HL-60 (cell line): ENCODE data around the gene CLECL1.

ENCODE experiments used
- DNase-seq, 2 experiments: peaks; one replicate each; pipeline ENCODE4 v3.0.0-alpha.2; 2010 to 2020; ENCODE audit warnings: low read depth in 1 of 2, low spot score in 1 of 2
- H3K27ac ChIP-seq: fragments of 250-450 bp; sonication (Bioruptor Pico); replicated peaks from 2 replicates; pipeline ENCODE4 v1.5.1; 2020; ENCODE audit warnings: mild to moderate bottlenecking, moderate library complexity
- H3K27me3 ChIP-seq: fragments of 250-450 bp; sonication (Bioruptor Pico); 2 replicates; pipeline ENCODE4 v1.5.1; 2021; ENCODE audit warnings: mild to moderate bottlenecking, moderate library complexity; ENCODE audit not compliant: insufficient read depth, poor library complexity, severe bottlenecking
- H3K4me3 ChIP-seq: replicated peaks from 2 replicates; pipeline ENCODE4 v1.5.1; 2011; ENCODE audit warnings: mild to moderate bottlenecking, control low read depth, low read length; ENCODE audit not compliant: insufficient read depth
- GABPA ChIP-seq: IDR thresholded peaks from 2 replicates; pipeline ENCODE4 v1.6.1; 2012; ENCODE audit warnings: low read depth
- POLR2AphosphoS5 ChIP-seq: IDR thresholded peaks from 2 replicates; pipeline ENCODE4 v1.6.1; 2012; ENCODE audit warnings: low read depth
- SPI1 ChIP-seq: IDR thresholded peaks from 2 replicates; pipeline ENCODE4 v1.6.1; 2012; ENCODE audit warnings: low read depth, mild to moderate bottlenecking, borderline replicate concordance
- TF ChIP-seq, protein P1 (sequence below): IDR thresholded peaks from one replicate; pipeline ENCODE4 v1.5.1; 2011; ENCODE audit warnings: low read length, control low read depth, inconsistent platforms; ENCODE audit not compliant: insufficient read depth
- TF ChIP-seq, protein P2 (sequence below): IDR thresholded peaks from 2 replicates; pipeline ENCODE4 v1.6.1; 2012; ENCODE audit warnings: low read depth; ENCODE audit not compliant: insufficient replicate concordance

The CLECL1 gene

DNA sequence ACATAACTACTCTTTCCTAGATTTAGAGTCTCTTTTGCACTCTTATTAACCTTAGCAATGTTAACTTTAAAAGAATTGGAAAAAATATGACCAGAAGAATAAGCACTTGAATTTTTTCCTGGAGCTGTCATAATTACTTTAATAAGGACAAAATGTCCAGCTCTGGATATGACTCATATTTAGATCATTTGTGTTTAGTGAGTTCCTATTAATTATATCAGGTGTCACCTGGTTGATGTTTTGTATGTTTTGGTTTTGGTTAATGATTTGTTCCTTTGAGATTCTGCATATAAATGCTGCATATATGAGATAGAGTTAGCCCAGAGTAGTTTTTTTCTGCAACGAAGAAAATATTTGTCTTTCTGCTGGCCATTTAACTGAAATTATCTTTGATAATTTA lies 5.1 kb downstream of the CLECL1 start:
- no peak for TF ChIP-seq GABPA
- TF ChIP-seq, protein P1, sequence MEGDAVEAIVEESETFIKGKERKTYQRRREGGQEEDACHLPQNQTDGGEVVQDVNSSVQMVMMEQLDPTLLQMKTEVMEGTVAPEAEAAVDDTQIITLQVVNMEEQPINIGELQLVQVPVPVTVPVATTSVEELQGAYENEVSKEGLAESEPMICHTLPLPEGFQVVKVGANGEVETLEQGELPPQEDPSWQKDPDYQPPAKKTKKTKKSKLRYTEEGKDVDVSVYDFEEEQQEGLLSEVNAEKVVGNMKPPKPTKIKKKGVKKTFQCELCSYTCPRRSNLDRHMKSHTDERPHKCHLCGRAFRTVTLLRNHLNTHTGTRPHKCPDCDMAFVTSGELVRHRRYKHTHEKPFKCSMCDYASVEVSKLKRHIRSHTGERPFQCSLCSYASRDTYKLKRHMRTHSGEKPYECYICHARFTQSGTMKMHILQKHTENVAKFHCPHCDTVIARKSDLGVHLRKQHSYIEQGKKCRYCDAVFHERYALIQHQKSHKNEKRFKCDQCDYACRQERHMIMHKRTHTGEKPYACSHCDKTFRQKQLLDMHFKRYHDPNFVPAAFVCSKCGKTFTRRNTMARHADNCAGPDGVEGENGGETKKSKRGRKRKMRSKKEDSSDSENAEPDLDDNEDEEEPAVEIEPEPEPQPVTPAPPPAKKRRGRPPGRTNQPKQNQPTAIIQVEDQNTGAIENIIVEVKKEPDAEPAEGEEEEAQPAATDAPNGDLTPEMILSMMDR: no peak
- TF ChIP-seq POLR2AphosphoS5: no peak
- TF ChIP-seq SPI1: no peak
- TF ChIP-seq, protein P2, sequence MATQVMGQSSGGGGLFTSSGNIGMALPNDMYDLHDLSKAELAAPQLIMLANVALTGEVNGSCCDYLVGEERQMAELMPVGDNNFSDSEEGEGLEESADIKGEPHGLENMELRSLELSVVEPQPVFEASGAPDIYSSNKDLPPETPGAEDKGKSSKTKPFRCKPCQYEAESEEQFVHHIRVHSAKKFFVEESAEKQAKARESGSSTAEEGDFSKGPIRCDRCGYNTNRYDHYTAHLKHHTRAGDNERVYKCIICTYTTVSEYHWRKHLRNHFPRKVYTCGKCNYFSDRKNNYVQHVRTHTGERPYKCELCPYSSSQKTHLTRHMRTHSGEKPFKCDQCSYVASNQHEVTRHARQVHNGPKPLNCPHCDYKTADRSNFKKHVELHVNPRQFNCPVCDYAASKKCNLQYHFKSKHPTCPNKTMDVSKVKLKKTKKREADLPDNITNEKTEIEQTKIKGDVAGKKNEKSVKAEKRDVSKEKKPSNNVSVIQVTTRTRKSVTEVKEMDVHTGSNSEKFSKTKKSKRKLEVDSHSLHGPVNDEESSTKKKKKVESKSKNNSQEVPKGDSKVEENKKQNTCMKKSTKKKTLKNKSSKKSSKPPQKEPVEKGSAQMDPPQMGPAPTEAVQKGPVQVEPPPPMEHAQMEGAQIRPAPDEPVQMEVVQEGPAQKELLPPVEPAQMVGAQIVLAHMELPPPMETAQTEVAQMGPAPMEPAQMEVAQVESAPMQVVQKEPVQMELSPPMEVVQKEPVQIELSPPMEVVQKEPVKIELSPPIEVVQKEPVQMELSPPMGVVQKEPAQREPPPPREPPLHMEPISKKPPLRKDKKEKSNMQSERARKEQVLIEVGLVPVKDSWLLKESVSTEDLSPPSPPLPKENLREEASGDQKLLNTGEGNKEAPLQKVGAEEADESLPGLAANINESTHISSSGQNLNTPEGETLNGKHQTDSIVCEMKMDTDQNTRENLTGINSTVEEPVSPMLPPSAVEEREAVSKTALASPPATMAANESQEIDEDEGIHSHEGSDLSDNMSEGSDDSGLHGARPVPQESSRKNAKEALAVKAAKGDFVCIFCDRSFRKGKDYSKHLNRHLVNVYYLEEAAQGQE: no peak
- no peak overlapping the region for H3K27ac ChIP-seq
- H3K27me3 ChIP-seq: no peaks in the 10 kb centered on the region
- H3K4me3 ChIP-seq: no peak overlapping the region
- DNase-seq: no peak

DNA sequence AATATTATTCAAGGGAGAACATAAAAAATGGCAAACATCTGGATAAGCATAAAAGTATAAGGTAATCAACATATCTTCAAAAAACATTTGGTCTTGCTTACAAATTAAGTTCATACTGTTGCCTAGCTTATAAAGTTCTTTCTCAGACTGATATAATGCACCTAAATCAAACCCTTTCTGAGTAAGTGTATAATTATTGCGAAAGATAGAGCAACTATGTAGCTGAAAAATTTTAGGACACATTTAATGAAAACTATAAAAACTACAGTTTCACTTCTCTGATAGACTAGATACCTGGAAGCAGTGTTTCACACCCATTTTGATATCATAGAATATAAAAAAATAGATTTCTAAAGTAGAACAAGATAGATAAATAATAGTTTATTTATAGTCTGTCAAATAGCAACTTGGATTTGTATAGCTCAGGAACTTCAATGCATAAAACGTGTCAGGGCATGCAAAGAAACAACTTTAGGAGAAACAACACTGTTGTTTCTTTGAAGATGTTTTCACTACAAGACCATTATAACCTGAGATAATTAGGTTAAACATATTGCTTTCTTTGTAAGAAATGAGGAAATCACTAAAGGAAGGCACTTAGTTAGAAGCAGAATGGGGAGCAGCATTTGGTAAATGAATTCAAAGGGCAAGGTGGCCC lies 7.6 kb downstream of the CLECL1 start:
- H3K4me3 ChIP-seq: no peak overlapping the region
- H3K27me3 ChIP-seq: no peaks in the 10 kb centered on the region
- no peak for DNase-seq
- no peak overlapping the region for H3K27ac ChIP-seq
- TF ChIP-seq, protein P2: no peak
- TF ChIP-seq POLR2AphosphoS5: no peak

DNA sequence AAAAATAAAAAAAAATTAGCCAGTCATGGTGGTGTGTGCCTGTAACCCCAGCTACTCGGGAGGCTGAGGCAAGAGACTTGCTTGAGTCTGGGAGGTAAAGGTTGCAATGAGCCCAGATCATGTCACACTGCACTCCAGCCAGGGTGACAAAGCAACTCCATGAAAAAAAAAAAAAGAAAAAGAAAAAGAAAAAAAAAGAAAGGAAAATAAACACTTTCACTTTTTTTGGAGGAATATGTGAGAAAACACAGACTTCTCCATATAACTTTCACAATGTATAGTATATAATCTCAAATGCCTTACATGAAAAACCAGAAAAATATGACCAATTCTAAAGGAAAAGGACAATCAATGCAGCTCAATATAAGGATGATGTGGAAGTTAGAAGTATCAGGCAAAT lies 8.9 kb downstream of the CLECL1 start:
- no peak for DNase-seq
- Histone ChIP-seq H3K27ac (no peak overlapping the region), H3K4me3 (no peak overlapping the region), H3K27me3 (no peaks in the 10 kb centered on the region)
- TF ChIP-seq GABPA (no peak), POLR2AphosphoS5 (no peak), SPI1 (no peak)
- TF ChIP-seq, protein P2: no peak
- TF ChIP-seq, protein P1: no peak
